Subcutaneous adipose tissue (tissue), 4 donors: ENCODE measurements around the gene AP3D1. TPM values are rescaled to one million over a fixed set of nuclear protein-coding genes. Genes with fewer than 3 reads are reported as not detected.

Experiments used
- CTCF ChIP-seq: fragments of 450-650 bp; IDR thresholded peaks from one replicate; pipeline ENCODE4 v1.5.1; 2016; ENCODE audit warnings: low read depth, mild to moderate bottlenecking, control low read depth, antibody characterized with exemption, moderate library complexity
- total RNA-seq, 4 donors: library from RNA; depleted of rRNA; stranded (reverse); fragments of >200 nt; gene quantifications; one replicate each; pipeline ENCODE4 v1.1.0, GENCODE V29; 2016

Gene AP3D1
- total RNA-seq, 4 donors from 2014 or later = 46.6 to 94.0 (median 57.5) TPM

GRCh38 chr19:2077833-2078619 lies 73.3 kb downstream of the AP3D1 start:
- TF ChIP-seq CTCF = no peak

GRCh38 chr19:2077398-2077797 lies 74.0 kb downstream of the AP3D1 start:
- no peak for TF ChIP-seq CTCF

DNA sequence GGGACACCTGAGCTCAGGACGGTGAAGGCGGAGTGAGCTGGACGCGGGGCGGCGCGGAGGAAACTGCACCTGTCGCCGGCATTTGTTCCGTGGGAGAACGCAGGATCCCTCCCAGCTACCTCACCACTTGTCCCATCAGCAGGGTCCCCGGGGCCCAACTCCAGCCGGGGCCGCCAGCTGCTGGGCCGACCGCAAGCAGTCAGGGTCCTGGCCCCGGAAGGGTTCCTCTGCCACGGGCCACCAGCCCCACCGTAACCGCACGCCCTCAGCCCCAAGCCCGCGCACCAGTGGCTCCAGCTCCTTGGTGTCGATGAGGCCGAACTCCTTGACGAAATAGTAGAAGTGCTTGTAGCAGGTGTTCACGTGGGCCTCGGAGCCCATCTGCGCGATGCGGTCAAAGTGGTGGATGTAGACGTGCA lies 74.8 kb downstream of the AP3D1 start:
- TF ChIP-seq CTCF = no peak

GRCh38 chr19:2072757-2073551 lies 78.4 kb downstream of the AP3D1 start:
- TF ChIP-seq CTCF = no peak

DNA sequence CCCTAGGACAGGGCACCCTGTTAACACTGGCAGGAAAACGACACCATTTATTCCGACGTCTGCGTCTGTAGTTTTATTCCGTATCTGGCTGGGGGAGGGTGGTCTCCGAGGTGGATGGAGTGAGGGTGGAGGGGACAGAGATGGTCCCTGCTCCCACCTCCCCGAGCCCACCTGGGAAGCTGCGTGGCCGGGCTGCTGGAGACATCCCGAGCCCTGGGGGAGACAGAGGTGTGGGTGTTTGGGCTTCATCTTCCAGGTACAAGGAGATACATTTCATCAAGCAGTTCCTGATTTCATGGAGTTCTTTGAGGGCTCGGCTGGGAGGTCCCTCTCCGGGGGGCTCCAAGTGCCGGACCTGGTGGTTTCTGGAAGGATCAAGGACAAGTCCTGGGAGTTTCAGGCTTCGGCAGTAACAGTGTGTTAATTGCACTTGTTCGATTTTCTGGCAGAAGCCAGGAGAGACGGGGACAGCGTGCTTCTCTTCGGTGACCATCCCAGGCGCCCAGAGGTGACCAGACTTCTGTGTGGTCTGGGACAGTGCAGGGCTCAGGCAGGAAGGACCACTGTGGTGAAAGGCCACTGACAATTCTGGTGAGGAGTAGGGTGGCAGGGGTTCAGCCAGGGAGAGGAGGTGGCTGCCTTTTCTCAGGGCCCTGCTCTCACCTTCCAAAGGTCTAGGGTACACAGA lies 80.2 kb downstream of the AP3D1 start:
- no peak for TF ChIP-seq CTCF

DNA sequence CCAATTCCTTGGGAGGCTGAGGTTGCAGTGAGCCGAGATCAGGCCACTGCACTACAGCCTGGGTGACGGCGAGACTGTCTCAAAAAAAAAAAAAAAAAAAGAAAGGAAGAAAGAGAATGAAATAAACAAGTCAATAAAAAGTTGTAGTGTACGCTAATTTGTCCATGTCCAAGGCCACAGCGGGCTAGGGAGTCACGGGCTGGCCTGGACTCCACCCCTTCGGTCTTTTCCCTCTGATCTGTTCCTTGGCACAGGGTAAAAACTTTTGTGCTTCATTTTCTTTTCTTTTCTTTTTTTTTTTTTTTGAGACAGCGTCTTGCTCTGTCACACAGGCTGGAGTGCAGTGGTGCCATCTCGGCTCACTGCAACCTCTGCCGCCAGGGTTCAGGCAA lies 80.9 kb downstream of the AP3D1 start:
- TF ChIP-seq CTCF = no peak
